CD4-positive, alpha-beta T cell treated with Interleukin-15 for 4 hours (primary cell): Measurements from ENCODE around the gene PCBD2.

Source experiments
- DNase-seq: peaks from one replicate; pipeline ENCODE4 v3.0.0-alpha.2; 2020; ENCODE audit warnings: low spot score

PCBD2 gene

GRCh38 chr5:135007749-135008363 is 102.9 kb downstream of the PCBD2 start:
- no peak for DNase-seq

GRCh38 chr5:135008556-135008955 is 103.6 kb downstream of the PCBD2 start:
- no peak for DNase-seq

GRCh38 chr5:135008981-135009735 is 104.2 kb downstream of the PCBD2 start:
- no peak for DNase-seq

- no peak for DNase-seq
Observed at GRCh38 chr5:135009736-135010501, 105.0 kb downstream of the PCBD2 start.

GRCh38 chr5:135010502-135011354 is 105.8 kb downstream of the PCBD2 start:
- no peak for DNase-seq

- no peak for DNase-seq
Observed at GRCh38 chr5:135011355-135012032, 106.6 kb downstream of the PCBD2 start.

GRCh38 chr5:135012033-135012588 is 107.2 kb downstream of the PCBD2 start:
- no peak for DNase-seq
